ENCODE results near the gene EPB42.
A peak's percentile ranks its signal among the peaks of the same experiment; 100 is the strongest.
"Not testable (repeated sequence)": the region's sequence is repeated elsewhere in the genome, so short reads cannot be mapped to it uniquely, and the experiment has no call there.

Gene EPB42

DNA sequence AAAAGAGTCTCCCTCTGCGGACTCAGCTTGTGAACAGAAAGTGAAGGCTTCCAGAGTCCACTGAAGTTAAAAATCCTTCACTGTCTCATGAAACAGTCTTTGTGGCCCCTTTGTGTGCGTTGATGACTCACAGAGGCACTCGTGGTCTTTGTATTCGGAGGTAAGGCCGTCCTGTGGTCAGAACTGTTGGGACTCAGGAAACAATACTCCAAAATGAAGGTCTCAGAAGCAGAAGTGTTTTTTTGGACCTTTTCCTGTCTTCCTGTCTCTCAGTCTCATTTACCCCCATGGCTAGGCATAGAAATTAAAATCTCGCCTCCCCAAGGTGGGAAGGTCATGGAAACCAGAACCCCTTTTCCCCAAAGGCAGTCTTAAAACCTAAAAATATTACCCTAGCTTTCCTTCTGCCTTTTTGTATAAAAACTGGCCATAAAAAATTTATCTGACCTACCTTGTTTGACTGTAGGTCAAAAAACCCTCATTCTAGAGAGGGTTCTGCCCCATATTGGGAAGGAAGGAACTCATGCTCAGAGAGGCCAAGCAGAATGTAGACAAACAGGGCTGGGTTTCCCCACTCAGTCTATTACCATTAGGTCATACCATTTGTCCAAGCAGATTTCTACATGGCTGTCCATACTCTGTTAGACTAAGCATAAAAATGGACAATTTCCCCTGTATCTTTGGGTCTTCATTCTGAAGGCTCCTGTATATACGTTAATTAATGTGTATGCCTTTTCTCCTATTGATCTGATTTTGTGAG, 19.1 kb upstream of the EPB42 start:
- DNase-seq = peak; percentile 16 to 25

DNA sequence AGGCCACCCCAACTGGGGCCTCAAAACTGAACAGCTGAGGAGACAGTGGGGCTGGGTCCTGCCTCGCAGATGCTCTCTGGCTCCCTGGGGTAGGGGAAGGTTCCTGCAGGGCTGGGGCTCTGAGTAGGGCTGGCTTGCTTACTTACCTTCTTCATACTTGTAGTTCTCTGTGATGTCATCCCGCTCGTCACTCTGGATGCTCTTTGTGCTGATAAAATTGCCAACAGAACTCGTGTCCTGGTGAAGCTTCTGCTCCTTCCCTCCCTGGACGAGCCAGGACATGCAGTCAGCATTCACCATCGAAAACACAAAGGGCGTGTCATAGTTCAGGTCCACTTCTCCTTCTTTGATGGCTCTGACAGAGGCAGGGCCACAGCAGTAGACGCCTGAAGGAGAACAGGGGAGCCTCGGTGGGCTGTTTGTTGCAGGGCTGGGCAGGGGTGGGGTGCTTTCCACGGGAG, 17.9 kb upstream of the EPB42 start:
- peak in 1 of 2 donors; percentile 11 for DNase-seq

DNA sequence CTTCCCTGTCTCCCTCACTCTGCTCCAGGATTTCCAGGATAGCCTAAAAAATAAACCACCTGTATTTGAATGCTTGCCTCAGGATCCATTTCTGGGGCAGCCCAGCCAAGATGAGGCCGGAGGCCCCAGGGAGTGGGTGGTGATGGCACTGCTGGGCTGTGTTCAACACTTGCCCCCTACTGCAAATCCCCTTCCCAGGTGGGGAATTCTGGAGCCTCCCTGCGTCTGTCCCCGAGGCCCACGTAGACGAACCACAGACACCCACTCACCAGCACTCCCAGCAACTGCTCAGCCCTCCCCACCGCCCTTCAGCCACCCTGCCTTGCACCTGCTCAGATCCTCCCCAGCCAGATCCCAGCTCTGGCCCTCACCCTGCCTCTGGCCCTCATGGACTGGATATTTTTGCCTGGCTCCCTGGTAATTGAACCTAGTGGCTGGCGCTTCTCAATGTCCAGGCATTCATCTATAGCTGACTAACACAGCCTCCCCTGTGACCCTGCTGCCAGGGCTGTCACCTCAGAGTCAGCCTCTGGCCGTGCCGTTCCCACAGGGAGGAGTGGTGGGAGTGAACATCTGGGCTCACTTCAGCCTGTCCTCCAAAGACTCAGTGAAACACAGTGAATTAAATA, 17.1 kb upstream of the EPB42 start:
- DNase-seq = no peak

DNA sequence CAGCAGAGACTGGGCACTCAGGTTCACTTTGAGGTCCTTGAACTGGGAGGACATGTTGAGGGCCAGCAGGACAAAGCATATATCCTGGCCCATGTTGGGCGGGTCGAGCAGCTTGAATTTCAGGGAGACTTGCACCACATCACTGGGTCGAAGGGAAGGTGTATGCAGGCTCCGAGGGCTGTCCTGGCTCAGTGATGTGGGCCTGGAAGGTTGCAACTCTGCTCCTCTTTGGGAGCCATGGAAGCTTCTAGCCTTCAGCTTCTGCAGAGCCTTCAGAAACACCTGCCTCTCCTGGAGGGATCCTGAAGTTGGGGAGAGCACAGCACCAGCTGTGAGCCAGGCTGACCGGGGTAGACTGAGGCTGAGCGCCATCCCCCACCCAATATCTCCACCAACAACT, 14.7 kb upstream of the EPB42 start:
- no peak for DNase-seq

DNA sequence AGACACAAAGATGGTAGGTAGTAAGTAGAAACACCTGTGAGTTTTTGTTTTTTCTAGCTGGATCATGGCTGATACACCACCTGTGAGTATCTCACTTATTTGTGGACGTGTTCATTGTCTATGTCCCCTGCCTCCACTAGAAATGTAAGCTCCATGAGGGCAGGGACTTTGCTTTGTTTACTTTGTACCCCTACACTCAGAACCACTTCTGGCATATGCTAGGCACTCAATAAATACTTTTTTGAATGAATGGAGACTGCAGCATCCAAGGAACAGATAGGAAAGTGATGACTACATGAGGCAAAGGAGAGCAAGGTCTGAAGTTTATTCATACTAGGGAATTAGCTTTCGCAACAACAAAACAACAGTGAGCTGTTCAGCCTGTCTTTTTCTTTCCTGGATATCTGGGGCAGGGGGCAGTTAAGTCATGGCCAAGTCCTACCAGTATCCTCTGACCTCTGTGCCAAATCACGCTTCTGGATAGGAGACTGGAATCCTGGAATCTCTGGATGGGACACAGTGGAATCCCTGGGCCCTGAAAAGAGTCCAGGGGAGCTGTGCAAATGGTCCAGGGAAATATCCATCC, 11.6 kb upstream of the EPB42 start:
- no peak for DNase-seq

DNA sequence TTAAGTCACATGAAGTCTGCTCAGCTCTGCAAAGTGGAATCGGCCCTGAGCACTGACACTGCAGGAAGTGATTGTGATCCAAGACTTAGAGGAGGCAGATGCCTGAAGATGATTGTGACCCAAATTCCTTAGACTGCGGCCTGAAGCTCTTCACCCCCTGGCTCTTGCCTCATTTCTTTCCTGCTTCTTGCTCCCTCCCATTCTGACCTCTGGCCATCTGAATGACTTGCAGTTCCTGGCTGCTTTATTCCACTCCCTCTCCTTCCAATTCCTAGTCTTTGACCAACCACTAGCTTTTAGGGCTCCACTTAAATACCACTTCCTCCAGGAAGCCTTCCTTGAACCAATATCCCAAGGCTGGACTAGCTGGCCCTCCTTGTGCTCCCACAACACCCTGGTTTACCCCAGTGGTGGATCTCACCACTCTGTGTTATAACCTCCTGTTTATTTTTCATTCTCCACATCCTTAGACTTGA, 9.9 kb upstream of the EPB42 start:
- DNase-seq = no peak

DNA sequence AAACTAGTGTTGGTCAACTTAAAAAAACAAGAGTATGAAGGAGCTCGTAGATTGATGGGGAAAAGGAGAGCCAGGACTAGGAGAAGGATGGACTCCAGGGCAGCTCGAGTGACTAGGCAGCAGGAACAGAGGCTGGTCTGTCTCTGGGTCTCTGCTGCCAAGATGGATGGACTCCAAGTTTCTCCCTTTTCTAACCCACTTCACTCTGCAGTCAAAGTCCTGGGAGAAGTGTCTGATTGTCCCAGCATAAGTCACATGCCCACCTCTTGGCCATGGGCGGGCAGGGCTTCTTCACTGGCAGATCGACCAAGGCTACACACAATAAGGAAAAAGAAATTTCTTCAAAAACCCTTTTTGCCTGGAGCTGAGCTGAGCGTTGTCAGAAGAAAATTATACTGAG, 9.2 kb upstream of the EPB42 start:
- no peak for DNase-seq

DNA sequence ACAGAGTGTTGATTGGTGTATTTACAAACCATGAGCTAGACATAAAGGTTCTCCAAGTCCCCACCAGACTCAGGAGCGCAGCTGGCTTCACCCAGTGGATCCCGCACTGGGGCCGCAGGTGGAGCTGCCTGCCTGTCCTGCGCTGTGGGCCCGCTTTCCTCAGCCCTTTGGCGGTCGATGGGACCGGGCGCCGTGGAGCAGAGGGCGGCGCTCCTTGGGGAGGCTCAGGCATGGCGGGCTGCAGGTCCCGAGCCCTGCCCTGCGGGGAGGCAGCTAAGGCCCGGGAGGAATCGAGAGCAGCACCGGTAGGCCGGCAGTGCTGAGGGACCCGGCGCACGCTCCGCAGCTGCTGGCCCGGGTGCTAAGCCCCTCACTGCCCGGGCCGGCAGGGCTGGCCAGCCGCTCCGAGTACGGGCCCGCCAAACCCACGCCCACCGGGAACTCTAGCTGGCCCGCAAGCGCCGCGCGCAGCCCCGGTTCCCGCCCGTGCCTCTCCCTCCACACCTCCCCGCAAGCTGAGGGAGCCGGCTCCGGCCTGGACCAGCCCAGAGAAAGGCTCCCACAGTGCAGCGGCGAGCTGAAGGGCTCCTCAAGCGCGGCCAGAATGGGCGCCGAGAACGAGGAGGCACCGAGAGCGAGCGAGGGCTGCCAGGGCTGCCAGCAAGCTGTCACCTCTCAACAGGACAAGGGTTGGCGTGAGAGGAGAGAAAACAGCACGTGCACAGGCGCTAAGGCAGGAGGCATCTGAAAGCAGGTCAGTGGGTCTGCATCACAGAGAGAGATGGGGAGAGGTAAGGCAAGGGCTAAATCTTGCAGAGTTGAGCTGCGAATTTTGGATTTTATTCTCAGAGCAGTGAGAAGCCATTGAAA, 5.9 kb upstream of the EPB42 start:
- DNase-seq = no peak

DNA sequence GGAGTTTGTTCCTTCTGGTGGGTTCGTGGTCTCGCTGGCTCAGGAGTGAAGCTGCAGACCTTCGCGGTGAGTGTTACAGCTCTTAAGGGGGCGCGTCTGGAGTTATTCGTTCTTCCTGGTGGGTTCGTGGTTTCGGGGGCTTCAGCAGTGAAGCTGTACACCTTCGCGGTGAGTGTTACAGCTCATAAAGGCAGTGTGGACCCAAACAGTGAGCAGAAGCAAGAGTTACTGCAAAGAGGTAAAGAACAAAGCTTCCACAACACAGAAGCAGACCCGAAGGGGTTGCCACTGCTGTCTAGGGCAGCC, 5.1 kb upstream of the EPB42 start:
- DNase-seq = not testable (repeated sequence)

DNA sequence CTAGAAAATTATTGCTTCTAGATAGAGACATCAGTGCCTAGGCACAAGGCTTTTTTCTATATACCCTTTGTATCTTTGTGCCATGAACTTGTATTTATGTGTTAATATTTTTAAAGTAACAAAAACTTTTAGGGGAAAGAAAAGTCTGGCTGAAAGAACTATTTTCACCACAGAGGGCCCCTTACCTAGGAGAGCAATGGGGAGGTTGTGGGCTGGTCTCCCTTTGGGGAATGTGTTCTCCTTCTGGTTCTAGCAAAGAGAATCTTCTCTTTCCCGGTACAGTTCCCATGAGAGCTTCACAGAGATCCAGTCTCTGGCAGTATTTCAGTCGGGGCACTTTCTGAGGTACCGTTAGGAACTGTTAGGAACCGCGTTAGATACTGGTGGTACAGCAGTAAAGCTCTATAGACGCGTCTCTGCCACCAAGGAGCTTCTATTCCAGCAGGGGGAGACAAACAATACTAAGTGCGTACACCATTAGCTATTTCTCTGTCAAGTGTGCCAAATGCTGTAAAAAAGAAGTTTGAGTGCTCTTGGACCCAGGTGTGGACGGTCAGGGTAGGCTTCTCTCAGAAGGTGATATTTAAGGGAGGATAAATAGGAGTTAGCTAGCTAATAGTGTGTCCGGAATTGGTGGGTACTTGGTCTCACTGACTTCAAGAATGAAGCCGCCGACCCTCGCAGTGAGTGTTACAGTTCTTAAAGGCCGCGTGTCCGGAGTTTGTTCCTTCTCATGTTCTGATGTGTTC, 4.6 kb upstream of the EPB42 start:
- DNase-seq = peak; percentile 46 to 83

DNA sequence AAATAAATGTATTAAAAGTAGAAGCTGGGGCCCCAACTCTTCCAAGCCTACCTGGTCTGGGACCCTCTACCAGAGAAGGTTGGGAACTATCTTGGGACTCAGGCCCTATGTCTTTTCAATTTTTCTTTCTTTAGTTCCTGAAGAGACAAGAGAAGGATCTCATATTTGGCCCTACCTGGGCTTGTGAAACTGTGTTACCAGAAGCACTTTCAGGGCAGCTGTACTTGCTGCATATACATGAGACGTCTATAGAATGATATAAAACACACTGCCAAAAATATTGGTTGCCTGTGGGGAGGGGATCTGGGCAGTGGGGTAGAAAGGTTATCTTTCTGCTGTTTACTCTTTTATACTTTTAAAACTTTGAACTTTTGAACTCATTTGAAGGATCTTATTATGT, 604 bp upstream of the EPB42 start:
- no peak for DNase-seq

DNA sequence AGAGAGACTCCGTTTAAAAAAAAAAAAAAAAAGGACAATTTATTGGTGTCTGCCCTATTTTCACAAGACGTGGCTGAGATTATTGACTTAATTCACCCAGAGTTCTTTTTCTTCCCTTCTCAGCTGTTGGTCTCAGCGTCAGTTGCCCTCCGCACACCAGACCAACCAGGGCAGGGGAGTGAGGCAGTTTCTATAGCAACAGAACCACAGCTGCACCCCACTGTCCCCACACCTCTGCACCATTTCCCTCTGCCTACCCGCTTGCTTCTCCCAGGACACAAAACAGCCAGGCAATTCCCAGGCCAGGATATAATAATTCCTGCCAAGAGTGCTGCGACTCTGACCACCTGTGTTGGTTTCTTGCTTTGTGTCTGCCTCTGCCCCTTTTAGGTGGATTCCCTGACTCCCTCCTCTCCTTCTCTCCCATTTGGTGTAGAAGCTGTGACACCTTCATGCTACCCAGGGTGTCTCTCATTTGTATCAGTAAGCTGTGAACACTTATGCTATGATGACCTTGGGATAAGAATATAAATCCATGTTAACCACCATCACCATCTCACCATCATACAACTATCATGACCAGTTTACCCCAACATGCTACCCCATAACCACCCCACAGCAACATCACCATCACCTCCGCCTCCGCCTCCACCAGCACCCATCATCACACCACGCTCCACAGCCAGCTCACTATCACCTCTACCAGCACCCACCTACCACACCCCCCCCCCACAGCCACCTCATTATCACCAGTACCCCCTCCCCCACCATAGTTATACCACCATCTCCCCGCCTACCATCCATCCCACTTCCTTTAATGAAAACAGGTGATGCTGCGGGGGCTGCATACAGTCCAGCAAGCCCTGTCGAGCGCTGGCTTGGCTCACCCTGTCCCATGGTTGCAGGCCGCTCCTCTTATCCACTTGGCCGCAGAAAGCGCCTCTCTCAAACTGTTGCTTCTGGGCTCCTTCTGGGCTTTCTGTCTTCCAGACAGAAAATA, 589 bp downstream of the EPB42 start:
- DNase-seq = no peak

DNA sequence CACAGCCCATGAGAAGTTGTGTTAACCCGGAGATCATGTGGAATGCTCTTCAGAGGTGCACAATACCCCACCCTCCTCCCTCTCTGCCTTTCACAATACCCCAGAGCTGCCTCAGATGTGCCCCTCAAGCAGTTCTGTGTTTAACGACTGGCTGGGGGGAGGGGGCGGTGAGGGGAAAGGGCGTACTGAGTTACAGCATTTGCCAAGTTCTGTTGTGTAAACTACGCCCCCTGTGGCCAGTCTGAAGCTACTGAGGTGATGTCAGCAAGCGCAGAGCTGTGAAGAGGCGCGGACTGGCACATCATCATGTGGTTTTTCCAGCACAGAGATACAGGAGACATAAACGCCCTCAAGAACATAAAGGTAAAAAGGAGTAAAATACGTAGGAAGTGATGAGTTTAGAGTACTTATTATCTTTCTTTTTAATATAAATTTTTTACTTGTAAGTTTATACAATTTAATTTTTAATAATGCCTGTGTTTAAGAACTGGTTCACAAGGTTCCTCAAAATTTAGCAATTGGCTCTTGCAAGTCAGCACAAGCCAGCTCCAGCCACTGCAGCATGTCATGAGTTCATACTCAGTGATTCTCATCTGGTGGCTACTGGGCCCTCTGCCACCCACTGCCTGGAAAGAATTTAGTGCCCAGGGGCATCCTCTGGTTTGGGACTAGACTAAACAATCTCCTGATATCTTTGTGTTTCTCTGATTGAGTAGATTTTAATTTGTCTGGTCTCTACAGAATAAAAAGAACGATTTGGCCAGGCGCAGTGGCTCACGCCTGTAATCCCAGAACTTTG, 1.7 kb downstream of the EPB42 start:
- peak; percentile 7 to 16 for DNase-seq

DNA sequence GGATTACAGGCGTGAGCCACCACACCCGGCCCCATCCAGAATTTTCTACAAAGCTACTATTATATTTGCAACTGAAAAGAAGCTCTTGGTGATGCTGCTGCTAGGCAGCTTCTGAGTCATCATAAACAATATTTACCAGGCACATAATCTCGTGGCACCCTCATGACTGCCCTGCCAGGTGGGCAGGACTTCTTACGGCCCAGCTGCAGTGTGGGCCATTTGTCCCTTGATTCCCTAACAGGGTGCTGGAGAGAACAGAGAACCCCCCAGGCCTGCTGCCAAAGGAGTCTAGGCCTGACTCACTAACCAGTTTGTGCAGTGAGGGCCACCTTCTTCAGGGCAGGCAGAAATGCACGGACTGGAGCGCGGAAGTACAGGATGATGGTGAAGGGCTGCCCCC, 4.9 kb downstream of the EPB42 start:
- DNase-seq = no peak

DNA sequence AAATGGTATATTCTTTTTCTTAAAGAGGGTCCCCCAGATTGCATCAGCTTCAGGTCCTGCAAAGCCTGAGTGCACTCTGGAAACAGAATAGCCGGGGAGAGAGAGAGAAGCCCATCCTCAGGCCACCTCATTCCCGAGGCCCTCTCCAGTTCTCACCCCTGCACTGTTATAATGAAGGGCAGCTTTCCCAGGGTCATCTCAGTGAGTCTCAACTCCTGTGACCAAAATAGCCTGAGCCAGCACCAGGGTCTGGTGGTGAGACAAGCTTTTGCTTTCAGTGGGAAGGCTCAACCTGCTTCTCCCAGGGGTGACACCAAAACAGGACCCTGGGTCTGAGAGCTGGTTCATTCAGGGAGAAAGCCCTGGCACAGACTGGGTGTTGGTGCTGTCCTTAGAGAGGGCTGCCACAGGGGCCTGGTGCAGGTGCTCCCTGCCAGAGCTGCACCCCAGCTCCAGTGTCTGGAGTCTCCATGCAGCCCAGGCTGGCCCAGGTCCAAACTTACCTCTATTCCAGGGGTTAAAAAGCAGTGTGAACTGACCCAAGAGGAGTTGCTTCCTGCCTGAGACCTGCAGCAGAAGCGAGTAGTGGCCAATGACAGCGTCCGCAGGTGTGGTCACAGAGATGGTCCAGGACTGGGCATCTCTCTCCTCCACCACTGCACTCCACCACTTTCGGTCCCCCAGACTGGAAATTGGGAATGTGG, 6.1 kb downstream of the EPB42 start:
- DNase-seq = no peak

DNA sequence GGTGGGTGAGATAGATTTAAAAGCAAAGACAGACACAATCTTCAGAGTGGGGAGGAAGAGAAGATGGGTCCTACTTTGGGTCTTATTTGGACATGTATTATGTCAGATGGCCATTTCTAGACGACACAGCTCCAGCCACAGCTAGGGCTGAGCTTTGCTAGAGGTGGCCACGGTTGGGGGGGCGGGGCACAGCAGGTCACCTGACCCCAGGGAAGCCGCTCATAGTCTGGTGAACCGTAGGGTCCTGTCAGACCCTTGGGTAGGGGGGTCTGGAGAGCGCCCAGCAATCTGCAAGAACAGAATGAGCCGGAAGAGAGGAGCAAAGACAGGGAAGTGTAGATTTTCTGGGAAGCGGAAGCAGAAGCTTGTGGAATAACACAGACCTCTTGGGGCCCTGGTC, 6.6 kb downstream of the EPB42 start:
- DNase-seq = no peak

DNA sequence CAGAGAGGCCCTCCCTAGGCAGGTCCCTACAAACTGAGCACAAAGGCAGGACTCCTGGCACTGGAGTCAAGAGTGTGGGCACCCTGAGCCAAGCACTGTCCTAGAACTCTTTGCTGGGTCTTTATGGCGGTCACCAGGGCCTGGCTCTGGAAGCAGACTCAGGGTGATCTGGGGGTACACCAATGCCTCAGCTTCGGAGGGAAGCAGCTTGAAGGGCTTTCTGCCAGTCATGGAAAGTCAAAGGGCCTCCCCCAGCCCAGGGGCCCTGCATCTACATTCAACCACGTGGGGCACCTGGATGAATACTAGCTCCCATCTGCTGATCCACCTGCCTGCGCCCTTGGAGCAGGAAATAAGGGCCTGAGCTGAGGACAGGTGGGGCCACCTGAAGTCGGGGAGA, 7.4 kb downstream of the EPB42 start:
- DNase-seq = no peak

DNA sequence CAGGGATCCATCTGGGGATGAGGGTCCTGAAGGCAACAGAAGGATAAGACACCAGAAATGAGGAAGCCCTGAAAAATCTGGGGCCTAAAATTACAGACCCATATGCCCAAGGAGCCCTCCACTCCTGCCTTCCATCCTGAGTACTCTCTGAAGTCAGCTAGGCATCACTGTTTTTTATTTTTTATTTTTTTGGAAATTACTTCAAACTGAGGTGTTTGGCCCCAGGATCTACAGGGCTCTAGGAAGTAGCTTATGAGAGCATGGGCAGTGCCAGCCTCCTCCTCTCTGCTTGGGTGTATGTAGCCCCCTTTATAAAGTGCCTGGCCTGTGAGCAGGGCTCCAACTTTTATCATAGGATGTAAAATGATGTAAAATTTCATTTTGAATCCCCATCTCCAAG, 7.9 kb downstream of the EPB42 start:
- no peak for DNase-seq

DNA sequence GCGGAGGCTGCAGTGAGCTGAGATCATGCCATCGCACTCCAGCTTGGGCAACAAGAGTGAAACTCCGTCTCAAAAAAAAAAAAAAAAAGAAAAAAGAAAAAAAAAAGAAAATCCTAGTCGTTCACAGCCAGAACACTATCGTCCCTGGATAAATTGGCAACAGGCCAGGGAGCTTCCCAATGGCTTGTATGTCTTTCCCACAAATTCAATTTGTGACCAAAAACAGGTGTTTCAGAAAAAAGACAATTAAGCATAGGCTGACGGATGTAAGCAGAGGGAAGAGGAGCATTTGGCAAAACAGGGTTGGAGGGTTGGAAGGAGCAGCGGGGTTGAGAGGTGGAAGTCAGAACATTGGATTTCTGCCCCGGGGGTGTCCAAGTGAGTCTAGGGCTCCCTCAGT, 8.5 kb downstream of the EPB42 start:
- no peak for DNase-seq

DNA sequence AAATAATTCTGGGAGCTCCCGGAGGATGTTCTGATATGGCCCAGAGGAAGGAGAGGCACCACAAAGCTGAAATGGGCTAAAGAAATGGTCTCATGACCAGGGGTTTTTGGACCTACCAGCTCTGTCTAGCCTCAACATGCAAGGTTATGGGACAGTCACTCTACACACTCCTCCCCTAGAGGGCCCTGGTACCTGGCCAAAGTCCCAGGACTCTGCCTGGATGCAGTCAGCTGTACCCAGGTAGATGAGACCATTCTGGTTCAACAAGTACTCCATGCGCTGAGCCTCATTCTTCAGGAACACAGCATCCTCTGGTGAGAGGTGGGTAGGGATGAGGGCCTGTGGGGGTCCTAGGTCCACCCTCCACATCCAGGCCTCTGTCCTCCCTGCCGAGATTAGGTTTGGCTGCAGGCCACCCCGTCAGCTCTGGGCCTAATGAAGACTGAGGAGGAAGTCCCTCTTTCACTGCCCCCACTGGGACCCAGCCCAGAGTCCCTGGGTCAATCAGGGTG, 9.5 kb downstream of the EPB42 start:
- no peak for DNase-seq

Measured in inflammatory macrophage treated with lipopolysaccharide for 1 hour (primary cell).